BJ (cell line): ENCODE measurements around the gene HDGF. TPM values are rescaled to one million over a fixed set of nuclear protein-coding genes. Genes with fewer than 3 reads are reported as not detected.

Experiments
- CTCF ChIA-PET: fragments of 350-600 bp; formaldehyde crosslinking; extraction: SDS; loops from one replicate; lab custom pipeline; 2021; ENCODE audit warnings: antibody characterized with exemption, inconsistent platforms; lab: Yijun Ruan, JAX
- POLR2A ChIA-PET: fragments of 300-600 bp; sonication (Branson Sonifier 250); formaldehyde crosslinking; extraction: SDS; loops from one replicate; lab custom pipeline; 2021; ENCODE audit warnings: antibody characterized with exemption; lab: Charles Lee
- DNase-seq: peaks from one replicate; pipeline ENCODE4 v3.0.0-alpha.2; 2011; ENCODE audit warnings: low read depth
- H3K27me3 ChIP-seq: 2 replicates; pipeline ENCODE4 v1.6.0; 2011; ENCODE audit warnings: low read length; ENCODE audit not compliant: control insufficient read depth, insufficient read depth
- H3K36me3 ChIP-seq: 2 replicates; pipeline ENCODE4 v1.5.1; 2011; ENCODE audit warnings: low read length; ENCODE audit not compliant: control insufficient read depth, insufficient read depth
- H3K4me3 ChIP-seq: 2 replicates; pipeline ENCODE4 v1.5.1; 2011; ENCODE audit warnings: low read depth, mild to moderate bottlenecking, control low read depth, low read length
- CTCF ChIP-seq: IDR thresholded peaks from 2 replicates; pipeline ENCODE4 v1.5.1; 2011; ENCODE audit warnings: low read depth, mild to moderate bottlenecking, control low read depth, inconsistent platforms, low read length, moderate library complexity; ENCODE audit not compliant: insufficient read depth
- polyA plus RNA-seq: library from polyadenylated mRNA; depleted of rRNA; stranded (reverse); fragments of >200 nt; gene quantifications from 2 replicates; pipeline ENCODE4 v1.2.3, GENCODE V29; 2011

HDGF gene
- polyA plus RNA-seq, 1 experiment = 179 TPM

- ChIA-PET CTCF (interaction anchor here (0.6 to 13.6 kb wide), 12 partner anchors 11 to 133 kb away, joined by 3 to 290 read pairs (median 10); partner anchors contain the start of genes INSRR, ISG20L2, METTL25B and NTRK1), POLR2A (no interaction called here)
- no peak overlapping the region for H3K4me3 ChIP-seq
- no peak for DNase-seq
- peaks cover 25% of the 10 kb centered on the region for H3K36me3 ChIP-seq
- TF ChIP-seq CTCF = no peak
- H3K27me3 ChIP-seq = no peaks in the 10 kb centered on the region
These were observed 43.3 kb upstream of the HDGF start for GRCh38 chr1:156794506-156795373.

GRCh38 chr1:156789621-156790318, 38.3 kb upstream of the HDGF start:
- ChIA-PET POLR2A (no interaction called here), CTCF (interaction anchor here (0.6 to 2.6 kb wide), 6 partner anchors 8 to 102 kb away, joined by 3 to 9 read pairs (median 4); partner anchors contain the start of genes ISG20L2 and METTL25B)
- TF ChIP-seq CTCF = no peak
- Histone ChIP-seq H3K27me3 (no peaks in the 10 kb centered on the region), H3K36me3 (peaks cover 24% of the 10 kb centered on the region), H3K4me3 (no peak overlapping the region)
- no peak for DNase-seq

GRCh38 chr1:156788136-156788535, 36.7 kb upstream of the HDGF start:
- POLR2A ChIA-PET = no interaction called here

GRCh38 chr1:156786640-156787039, 35.2 kb upstream of the HDGF start:
- H3K36me3 ChIP-seq = peaks cover 20% of the 10 kb centered on the region
- H3K4me3 ChIP-seq = no peak overlapping the region
- no peak for TF ChIP-seq CTCF
- DNase-seq = no peak
- ChIA-PET CTCF (interaction anchor here (1.1 to 7.5 kb wide), 4 partner anchors 12 to 103 kb away, joined by 3 to 60 read pairs (median 4); partner anchors contain the start of gene NTRK1), POLR2A (no interaction called here)
- no peaks in the 10 kb centered on the region for H3K27me3 ChIP-seq

More at GRCh38 chr1:156788136-156788535, 36.7 kb upstream of the HDGF start:
- no peak for DNase-seq
- peaks cover 23% of the 10 kb centered on the region for H3K36me3 ChIP-seq
- no peak for TF ChIP-seq CTCF
- CTCF ChIA-PET = interaction anchor here (1.5 kb wide), 1 partner anchor 62 kb away, joined by 5 read pairs; no protein-coding TSS in a partner anchor
- H3K27me3 ChIP-seq = no peaks in the 10 kb centered on the region
- H3K4me3 ChIP-seq = no peak overlapping the region

- H3K4me3 ChIP-seq = no peak overlapping the region
- peaks cover 13% of the 10 kb centered on the region for H3K36me3 ChIP-seq
- ChIA-PET CTCF (interaction anchor here (0.7 to 7.5 kb wide), 7 partner anchors 10 to 146 kb away, joined by 3 to 60 read pairs (median 4); partner anchors contain the start of gene NTRK1), POLR2A (no interaction called here)
- no peak for TF ChIP-seq CTCF
- DNase-seq = no peak
- H3K27me3 ChIP-seq = no peaks in the 10 kb centered on the region
These were observed 34.0 kb upstream of the HDGF start for GRCh38 chr1:156785458-156785857.
